Measurements from ENCODE around the gene ZRSR2.

DNA sequence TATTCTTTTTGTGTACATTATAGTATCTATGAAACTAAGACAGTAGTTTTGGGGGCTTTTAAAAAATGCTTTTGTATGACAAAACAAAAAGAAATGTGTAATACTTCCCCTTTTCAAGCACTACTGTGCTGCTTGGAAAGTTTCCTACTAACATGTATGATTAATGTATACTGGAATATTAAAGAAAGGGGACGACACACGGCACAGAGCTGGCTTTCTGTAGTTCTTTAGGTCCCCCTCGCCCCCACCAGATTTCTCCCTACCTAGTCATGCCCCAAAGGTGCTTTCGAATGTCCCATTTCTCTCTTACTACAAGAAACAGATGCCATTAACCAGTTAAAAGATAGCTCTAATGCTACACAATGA, 65.9 kb downstream of the ZRSR2 start:
- TF ChIP-seq, protein P1, sequence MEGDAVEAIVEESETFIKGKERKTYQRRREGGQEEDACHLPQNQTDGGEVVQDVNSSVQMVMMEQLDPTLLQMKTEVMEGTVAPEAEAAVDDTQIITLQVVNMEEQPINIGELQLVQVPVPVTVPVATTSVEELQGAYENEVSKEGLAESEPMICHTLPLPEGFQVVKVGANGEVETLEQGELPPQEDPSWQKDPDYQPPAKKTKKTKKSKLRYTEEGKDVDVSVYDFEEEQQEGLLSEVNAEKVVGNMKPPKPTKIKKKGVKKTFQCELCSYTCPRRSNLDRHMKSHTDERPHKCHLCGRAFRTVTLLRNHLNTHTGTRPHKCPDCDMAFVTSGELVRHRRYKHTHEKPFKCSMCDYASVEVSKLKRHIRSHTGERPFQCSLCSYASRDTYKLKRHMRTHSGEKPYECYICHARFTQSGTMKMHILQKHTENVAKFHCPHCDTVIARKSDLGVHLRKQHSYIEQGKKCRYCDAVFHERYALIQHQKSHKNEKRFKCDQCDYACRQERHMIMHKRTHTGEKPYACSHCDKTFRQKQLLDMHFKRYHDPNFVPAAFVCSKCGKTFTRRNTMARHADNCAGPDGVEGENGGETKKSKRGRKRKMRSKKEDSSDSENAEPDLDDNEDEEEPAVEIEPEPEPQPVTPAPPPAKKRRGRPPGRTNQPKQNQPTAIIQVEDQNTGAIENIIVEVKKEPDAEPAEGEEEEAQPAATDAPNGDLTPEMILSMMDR (conservative IDR thresholded peaks at IDR 0.05; ENCODE audit: low read depth, low read length), result no peak
- no peak for TF ChIP-seq EZH2phosphoT487 (IDR thresholded peaks at IDR 0.05; ENCODE audit: borderline replicate concordance, low read length)

Data from PC-3 (cell line).